IMR-90 (cell line): ENCODE measurements around the gene DCANP1. TPM values are rescaled to one million over a fixed set of nuclear protein-coding genes. Genes with fewer than 3 reads are reported as not detected.

Source experiments
- ATAC-seq: fragments of 200-7000 bp; cut with Tn5 transposase; 2 replicates; pipeline ENCODE4 v1.9.1; 2020; ENCODE audit warnings: low read depth, mild to moderate bottlenecking, moderate library complexity
- BruUV-seq: library from RNA; stranded (reverse); fragments of 400-500 nt; replicated peaks from 2 replicates; lab custom pipeline; 2021; lab: Mats Ljungman, UMichigan
- CTCF ChIA-PET: fragments of 300-600 bp; formaldehyde crosslinking; extraction: SDS; loops from one replicate; lab custom pipeline; 2021; ENCODE audit warnings: antibody characterized with exemption; lab: Yijun Ruan, JAX
- POLR2A ChIA-PET: fragments of 300-600 bp; sonication (Branson Sonifier 250); formaldehyde crosslinking; loops from one replicate; lab custom pipeline; 2022; ENCODE audit warnings: antibody characterized with exemption; ENCODE audit not compliant: unreplicated experiment; lab: Charles Lee
- DNase-seq: peaks from one replicate; pipeline ENCODE4 v3.0.0; 2013
- H2AFZ ChIP-seq: replicated peaks from 2 replicates; pipeline ENCODE3; 2013; ENCODE audit warnings: low read length, mild to moderate bottlenecking; ENCODE audit not compliant: poor library complexity
- H2AK5ac ChIP-seq: 2 replicates; pipeline ENCODE4 v1.6.1; 2013; ENCODE audit warnings: low read depth, low read length, inconsistent platforms
- H2AK9ac ChIP-seq: replicated peaks from 2 replicates; pipeline ENCODE3; 2013; ENCODE audit warnings: mild to moderate bottlenecking, low read depth, low read length, moderate library complexity; ENCODE audit not compliant: poor library complexity
- H2BK120ac ChIP-seq: 2 replicates; pipeline ENCODE4 v1.6.1; 2013; ENCODE audit warnings: low read depth, low read length, inconsistent platforms
- H2BK15ac ChIP-seq: 3 replicates; pipeline ENCODE4 v1.6.1; 2013; ENCODE audit warnings: low read depth, low read length, inconsistent platforms
- H2BK20ac ChIP-seq: 2 replicates; pipeline ENCODE4 v1.6.1; 2013; ENCODE audit warnings: low read depth, mild to moderate bottlenecking, inconsistent platforms, low read length, moderate library complexity
- H2BK5ac ChIP-seq: 2 replicates; pipeline ENCODE4 v1.6.1; 2013; ENCODE audit warnings: mild to moderate bottlenecking, low read depth, low read length, inconsistent platforms; ENCODE audit not compliant: poor library complexity, severe bottlenecking
- H3K14ac ChIP-seq: replicated peaks from 2 replicates; pipeline ENCODE4 v1.6.1; 2013; ENCODE audit warnings: low read depth, low read length, inconsistent platforms
- H3K18ac ChIP-seq: 2 replicates; pipeline ENCODE4 v1.6.1; 2013; ENCODE audit warnings: low read depth, low read length, control low read depth
- H3K23ac ChIP-seq: 2 replicates; pipeline ENCODE4 v1.6.1; 2013; ENCODE audit warnings: low read depth, low read length, inconsistent platforms
- H3K27ac ChIP-seq: 2 replicates; pipeline ENCODE4 v1.5.1; 2013; ENCODE audit warnings: mild to moderate bottlenecking, control low read depth, low read length; ENCODE audit not compliant: insufficient read depth
- H3K27me3 ChIP-seq: 2 replicates; pipeline ENCODE4 v1.6.1; 2013; ENCODE audit warnings: low read length; ENCODE audit not compliant: control insufficient read depth, insufficient read depth
- H3K36me3 ChIP-seq: 2 replicates; pipeline ENCODE4 v1.6.1; 2013; ENCODE audit warnings: low read length, mixed read lengths; ENCODE audit not compliant: control insufficient read depth, insufficient read depth
- H3K4ac ChIP-seq: 2 replicates; pipeline ENCODE4 v1.6.1; 2013; ENCODE audit warnings: low read depth, low read length, inconsistent platforms
- H3K4me1 ChIP-seq: 2 replicates; pipeline ENCODE4 v1.6.1; 2013; ENCODE audit warnings: low read length, mixed read lengths; ENCODE audit not compliant: control insufficient read depth, insufficient read depth
- H3K4me2 ChIP-seq: 2 replicates; pipeline ENCODE4 v1.6.1; 2013; ENCODE audit warnings: low read depth, mild to moderate bottlenecking, control low read depth, low read length, moderate library complexity
- H3K4me3 ChIP-seq: 2 replicates; pipeline ENCODE4 v1.5.1; 2013; ENCODE audit warnings: low read depth, mild to moderate bottlenecking, control low read depth, low read length, moderate library complexity; ENCODE audit not compliant: insufficient read depth
- H3K56ac ChIP-seq: 2 replicates; pipeline ENCODE4 v1.6.1; 2013; ENCODE audit warnings: low read length, inconsistent platforms; ENCODE audit not compliant: insufficient read depth; ENCODE audit errors: extremely low read depth
- H3K79me1 ChIP-seq, 2 experiments: 2 replicates each; pipeline ENCODE4 v1.6.1; 2013; ENCODE audit warnings: low read length in 2 of 2, inconsistent platforms in 1 of 2, low read depth in 1 of 2
- H3K9ac ChIP-seq: 2 replicates; pipeline ENCODE4 v1.6.1; 2013; ENCODE audit warnings: low read depth, low read length, control low read depth
- H3K9me1 ChIP-seq: 2 replicates; pipeline ENCODE4 v1.6.1; 2013; ENCODE audit warnings: low read length, inconsistent platforms; ENCODE audit not compliant: insufficient read depth
- H3K9me3 ChIP-seq: 2 replicates; pipeline ENCODE4 v1.6.1; 2013; ENCODE audit warnings: low read length; ENCODE audit not compliant: control insufficient read depth, insufficient read depth
- H4K20me1 ChIP-seq: 2 replicates; pipeline ENCODE4 v1.6.1; 2013; ENCODE audit warnings: low read length, inconsistent platforms; ENCODE audit not compliant: insufficient read depth
- H4K5ac ChIP-seq: 2 replicates; pipeline ENCODE4 v1.6.1; 2013; ENCODE audit warnings: mild to moderate bottlenecking, low read depth, low read length, control low read depth
- H4K8ac ChIP-seq, 2 experiments: 2 replicates each; pipeline ENCODE4 v1.6.1; 2013; ENCODE audit warnings: low read depth in 2 of 2, low read length in 2 of 2, control low read depth in 1 of 2, inconsistent platforms in 1 of 2
- H4K91ac ChIP-seq: 2 replicates; pipeline ENCODE4 v1.6.1; 2013; ENCODE audit warnings: low read depth, low read length, inconsistent platforms; ENCODE audit not compliant: insufficient read depth
- MAFK ChIP-seq: IDR thresholded peaks from 2 replicates; pipeline ENCODE4 v1.6.1; 2012; ENCODE audit warnings: low read depth, low read length, improper control_type of control experiment
- NFE2L2 ChIP-seq: fragments of 150-350 bp; IDR thresholded peaks from 2 replicates; pipeline ENCODE4 v1.6.1; 2016; ENCODE audit warnings: low read depth, mild to moderate bottlenecking, low read length
- POLR2A ChIP-seq: IDR thresholded peaks from 2 replicates; pipeline ENCODE4 v1.6.1; 2012; ENCODE audit warnings: mild to moderate bottlenecking, low read depth, low read length
- RAD21 ChIP-seq: IDR thresholded peaks from 2 replicates; pipeline ENCODE4 v1.6.1; 2012; ENCODE audit warnings: low read length, improper control_type of control experiment
- SMC3 ChIP-seq: fragments of 150-350 bp; IDR thresholded peaks from 2 replicates; pipeline ENCODE4 v1.6.1; 2016; ENCODE audit warnings: low read depth, mild to moderate bottlenecking, antibody characterized with exemption, low read length, moderate library complexity
- WGBS, 2 experiments: methylation state at CpG; one replicate each; pipeline versions ENCODE4 v1.1.5 to v1.1.7; 2013; ENCODE audit warnings: missing lambda C conversion rate in 2 of 2; ENCODE audit not compliant: insufficient read length in 1 of 2; ENCODE audit errors: extremely low coverage in 2 of 2; 5-methylcytosine and 5-hydroxymethylcytosine counted together
- dilution Hi-C: fragments of 300-500 bp; cut with HindIII; formaldehyde crosslinking; loops from one replicate; pipeline ENCODE4 v1.14.3; 2018; ENCODE audit warnings: low sequenced_read_pairs; ENCODE audit not compliant: unreplicated experiment
- in situ Hi-C: fragments of 300-500 bp; cut with MboI; formaldehyde crosslinking; loops from 3 replicates; pipeline ENCODE4 v1.14.3; 2019; ENCODE audit warnings: low sequenced_read_pairs, inconsistent platforms, mixed read lengths
- intact Hi-C: fragments of 100-400 bp; cut with micrococcal nuclease; formaldehyde crosslinking; loops from 2 replicates; pipeline ENCODE4 v1.10.0; 2022
- polyA plus RNA-seq, 3 experiments: library from polyadenylated mRNA; depleted of rRNA; stranded (reverse); fragments of >200 nt; gene quantifications; 2 replicates each; pipeline ENCODE4 v1.2.3, GENCODE V29; 2012; ENCODE audit warnings: low replicate concordance in 1 of 3
- total RNA-seq: library from RNA; depleted of rRNA; stranded (reverse); fragments of >200 nt; gene quantifications from 2 replicates; pipeline ENCODE4 v1.2.3, GENCODE V29; 2012

Gene DCANP1
- total and polyA plus RNA-seq, 2 of the 4 experiments (the other 2 are of a cell fraction): not detected

- TF ChIP-seq RAD21 (peak; percentile 97), MAFK (no peak), POLR2A (peak; percentile 53; the same call in 1 of the 2 replicates), NFE2L2 (no peak)
Measured at GRCh38 chr5:135466178-135467050, 19.3 kb upstream of the DCANP1 start (continued).

- Histone ChIP-seq H2AFZ (peak overlapping the region; percentile 92), H3K4me2 (no peak overlapping the region), H2BK5ac (no peak overlapping the region), H3K27ac (no peak overlapping the region), H2BK20ac (no peak overlapping the region), H3K4ac (no peak overlapping the region), H2AK9ac (no peak overlapping the region), H4K8ac (no peak overlapping the region), H3K56ac (no peak overlapping the region), H2AK5ac (no peak overlapping the region), H4K91ac (no peak overlapping the region), H3K9me3 (no peaks in the 10 kb centered on the region), H3K79me1 (no peaks in the 10 kb centered on the region), H3K18ac (no peak overlapping the region), H3K9ac (no peak overlapping the region), H2BK120ac (no peak overlapping the region), H3K36me3 (no peaks in the 10 kb centered on the region), H2BK15ac (no peak overlapping the region), H3K4me3 (no peak overlapping the region), H3K4me1 (no peaks in the 10 kb centered on the region), H3K14ac (no peak overlapping the region), H3K23ac (no peak overlapping the region), H3K27me3 (peaks cover 72% of the 10 kb centered on the region), H4K5ac (no peak overlapping the region), H4K20me1 (no peaks in the 10 kb centered on the region), H3K9me1 (no peaks in the 10 kb centered on the region)
- TF ChIP-seq SMC3: no peak
- WGBS, 2 experiments: 68% methylated on average over 5 of the region's 12 CpGs; no CpG with 5 or more reads in 1 of the 2 experiments
- intact Hi-C loops (loop anchor here (1.0 kb wide), 2 partner anchors 87 to 365 kb away; no protein-coding TSS in a partner anchor), dilution Hi-C loops (loop anchor here (25.0 kb wide), 1 partner anchor 97 kb away; no protein-coding TSS in a partner anchor), in situ Hi-C loops (loop anchor here (5.0 to 10.0 kb wide), 2 partner anchors 87 to 369 kb away; partner anchors contain the start of gene SLC25A48)
- BruUV-seq: no TSS peak
- DNase-seq (no peak), ATAC-seq (no peak)
- CTCF ChIA-PET: interaction anchor here (0.6 to 4.9 kb wide), 13 partner anchors 14 to 100 kb away, joined by 3 to 108 read pairs (median 5); no protein-coding TSS in a partner anchor
- POLR2A ChIA-PET: no interaction called here
Measured at GRCh38 chr5:135465391-135466122, 18.4 kb upstream of the DCANP1 start.
